Mucosa of stomach (tissue), 1 donor: ENCODE measurements around the gene SCARB1.

Source experiments
- H3K27me3 ChIP-seq: one replicate; pipeline ENCODE4 v1.7.0; 2013; ENCODE audit warnings: mild to moderate bottlenecking, low read length; ENCODE audit not compliant: control insufficient read depth, insufficient read depth
- H3K36me3 ChIP-seq: one replicate; pipeline ENCODE4 v1.7.0; 2013; ENCODE audit warnings: low read length; ENCODE audit not compliant: control insufficient read depth, insufficient read depth
- H3K4me1 ChIP-seq: one replicate; pipeline ENCODE4 v1.7.0; 2013; ENCODE audit warnings: mild to moderate bottlenecking, low read length; ENCODE audit not compliant: control insufficient read depth, insufficient read depth
- H3K4me3 ChIP-seq: one replicate; pipeline ENCODE4 v1.7.0; 2013; ENCODE audit warnings: low read length
- H3K9ac ChIP-seq: one replicate; pipeline ENCODE4 v1.7.0; 2013; ENCODE audit warnings: mild to moderate bottlenecking, low read length, moderate library complexity
- H3K9me3 ChIP-seq: one replicate; pipeline ENCODE4 v1.7.0; 2013; ENCODE audit warnings: mild to moderate bottlenecking, low read length, moderate library complexity; ENCODE audit not compliant: control insufficient read depth
- donor health status: Pancreatic carcinoma.

Gene SCARB1

GRCh38 chr12:124741211-124741610 lies 122.5 kb downstream of the SCARB1 start:
- no peaks in the 10 kb centered on the region for H3K9me3 ChIP-seq
- no peak overlapping the region for H3K4me3 ChIP-seq
- H3K4me1 ChIP-seq: peaks cover 33% of the 10 kb centered on the region
- no peaks in the 10 kb centered on the region for H3K36me3 ChIP-seq
- no peak overlapping the region for H3K9ac ChIP-seq
- H3K27me3 ChIP-seq: peaks cover 6% of the 10 kb centered on the region

GRCh38 chr12:124740691-124741137 lies 123.0 kb downstream of the SCARB1 start:
- Histone ChIP-seq H3K4me1 (peaks cover 29% of the 10 kb centered on the region), H3K4me3 (no peak overlapping the region), H3K9me3 (no peaks in the 10 kb centered on the region), H3K9ac (no peak overlapping the region), H3K27me3 (peaks cover 6% of the 10 kb centered on the region), H3K36me3 (no peaks in the 10 kb centered on the region)

- peaks cover 29% of the 10 kb centered on the region for H3K4me1 ChIP-seq
Measured at GRCh38 chr12:124739953-124740561, 123.6 kb downstream of the SCARB1 start.

GRCh38 chr12:124738636-124739467 lies 124.8 kb downstream of the SCARB1 start:
- H3K4me1 ChIP-seq: peaks cover 29% of the 10 kb centered on the region
- no peaks in the 10 kb centered on the region for H3K9me3 ChIP-seq
- no peaks in the 10 kb centered on the region for H3K36me3 ChIP-seq
- H3K27me3 ChIP-seq: peaks cover 6% of the 10 kb centered on the region
- H3K9ac ChIP-seq: no peak overlapping the region
- H3K4me3 ChIP-seq: no peak overlapping the region

More at GRCh38 chr12:124739953-124740561, 123.6 kb downstream of the SCARB1 start:
- no peak overlapping the region for H3K4me3 ChIP-seq
- H3K36me3 ChIP-seq: no peaks in the 10 kb centered on the region
- H3K9ac ChIP-seq: no peak overlapping the region
- H3K27me3 ChIP-seq: peaks cover 6% of the 10 kb centered on the region
- no peaks in the 10 kb centered on the region for H3K9me3 ChIP-seq

GRCh38 chr12:124737772-124738635 lies 125.7 kb downstream of the SCARB1 start:
- Histone ChIP-seq H3K4me3 (no peak overlapping the region), H3K9ac (no peak overlapping the region), H3K9me3 (no peaks in the 10 kb centered on the region), H3K36me3 (no peaks in the 10 kb centered on the region), H3K27me3 (peaks cover 6% of the 10 kb centered on the region), H3K4me1 (peaks cover 29% of the 10 kb centered on the region)

- Histone ChIP-seq H3K27me3 (peaks cover 6% of the 10 kb centered on the region), H3K9ac (no peak overlapping the region), H3K4me3 (no peak overlapping the region), H3K9me3 (no peaks in the 10 kb centered on the region), H3K36me3 (no peaks in the 10 kb centered on the region), H3K4me1 (peaks cover 25% of the 10 kb centered on the region)
Measured at GRCh38 chr12:124737040-124737419, 126.6 kb downstream of the SCARB1 start.

- Histone ChIP-seq H3K4me3 (no peak overlapping the region), H3K4me1 (peaks cover 20% of the 10 kb centered on the region), H3K36me3 (no peaks in the 10 kb centered on the region), H3K27me3 (peaks cover 6% of the 10 kb centered on the region), H3K9me3 (no peaks in the 10 kb centered on the region), H3K9ac (no peak overlapping the region)
Measured at GRCh38 chr12:124736115-124737039, 127.3 kb downstream of the SCARB1 start.

- Histone ChIP-seq H3K9ac (no peak overlapping the region), H3K4me1 (peaks cover 17% of the 10 kb centered on the region), H3K4me3 (no peak overlapping the region), H3K36me3 (no peaks in the 10 kb centered on the region), H3K9me3 (no peaks in the 10 kb centered on the region), H3K27me3 (peaks cover 6% of the 10 kb centered on the region)
Measured at GRCh38 chr12:124734224-124734788, 129.4 kb downstream of the SCARB1 start.

- H3K4me1 ChIP-seq: peaks cover 8% of the 10 kb centered on the region
- H3K27me3 ChIP-seq: no peaks in the 10 kb centered on the region
Measured at GRCh38 chr12:124733086-124733485, 130.6 kb downstream of the SCARB1 start.

GRCh38 chr12:124732275-124733075 lies 131.2 kb downstream of the SCARB1 start:
- Histone ChIP-seq H3K4me1 (peaks cover 8% of the 10 kb centered on the region), H3K27me3 (no peaks in the 10 kb centered on the region), H3K9me3 (no peaks in the 10 kb centered on the region), H3K36me3 (no peaks in the 10 kb centered on the region), H3K9ac (no peak overlapping the region), H3K4me3 (no peak overlapping the region)

More at GRCh38 chr12:124733086-124733485, 130.6 kb downstream of the SCARB1 start:
- Histone ChIP-seq H3K36me3 (no peaks in the 10 kb centered on the region), H3K9me3 (no peaks in the 10 kb centered on the region), H3K9ac (no peak overlapping the region), H3K4me3 (no peak overlapping the region)
